Gastroesophageal sphincter (tissue), 3 donors: ENCODE data around the gene THEM4.

Experiments
- POLR2AphosphoS5 ChIP-seq: sonication (generic); formaldehyde crosslinking; IDR thresholded peaks from one replicate; pipeline ENCODE4 v1.6.1; 2017; ENCODE audit warnings: antibody characterized with exemption
- TF ChIP-seq, protein P1 (sequence below), 4 experiments: fragments of 200-600 bp in 2 of 4; fragments of 450-650 bp in 2 of 4; sonication (generic) in 1 of 4; IDR thresholded peaks; one replicate each; pipeline ENCODE4 v1.5.1; 2017 to 2019; ENCODE audit warnings: antibody characterized with exemption in 4 of 4, mild to moderate bottlenecking in 2 of 4, moderate library complexity in 2 of 4

DNA sequence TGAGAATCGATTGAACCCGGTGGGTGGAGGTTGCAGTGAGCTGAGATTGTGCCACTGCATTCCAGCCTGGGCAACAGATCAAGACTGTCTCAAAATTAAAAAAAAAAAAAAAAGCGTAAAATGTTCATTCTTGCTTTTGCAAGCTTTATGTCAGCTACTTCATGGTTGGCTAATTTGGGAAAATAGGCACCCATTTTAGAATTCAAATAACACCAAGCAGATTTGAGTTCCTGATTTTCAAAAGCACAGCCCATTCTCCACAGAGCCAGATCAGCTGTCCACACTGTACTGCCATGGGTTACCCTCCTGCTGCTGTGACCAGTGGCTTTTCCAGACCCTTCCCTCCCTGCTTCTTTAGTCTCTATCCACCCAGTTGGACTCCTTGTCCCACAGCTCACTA lies 60.2 kb downstream of the THEM4 start:
- TF ChIP-seq, protein P1, sequence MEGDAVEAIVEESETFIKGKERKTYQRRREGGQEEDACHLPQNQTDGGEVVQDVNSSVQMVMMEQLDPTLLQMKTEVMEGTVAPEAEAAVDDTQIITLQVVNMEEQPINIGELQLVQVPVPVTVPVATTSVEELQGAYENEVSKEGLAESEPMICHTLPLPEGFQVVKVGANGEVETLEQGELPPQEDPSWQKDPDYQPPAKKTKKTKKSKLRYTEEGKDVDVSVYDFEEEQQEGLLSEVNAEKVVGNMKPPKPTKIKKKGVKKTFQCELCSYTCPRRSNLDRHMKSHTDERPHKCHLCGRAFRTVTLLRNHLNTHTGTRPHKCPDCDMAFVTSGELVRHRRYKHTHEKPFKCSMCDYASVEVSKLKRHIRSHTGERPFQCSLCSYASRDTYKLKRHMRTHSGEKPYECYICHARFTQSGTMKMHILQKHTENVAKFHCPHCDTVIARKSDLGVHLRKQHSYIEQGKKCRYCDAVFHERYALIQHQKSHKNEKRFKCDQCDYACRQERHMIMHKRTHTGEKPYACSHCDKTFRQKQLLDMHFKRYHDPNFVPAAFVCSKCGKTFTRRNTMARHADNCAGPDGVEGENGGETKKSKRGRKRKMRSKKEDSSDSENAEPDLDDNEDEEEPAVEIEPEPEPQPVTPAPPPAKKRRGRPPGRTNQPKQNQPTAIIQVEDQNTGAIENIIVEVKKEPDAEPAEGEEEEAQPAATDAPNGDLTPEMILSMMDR (IDR thresholded peaks at IDR 0.05), result no peak
- TF ChIP-seq POLR2AphosphoS5, result no peak
